ENCODE data around the gene LIFR. TPM values are rescaled to one million over a fixed set of nuclear protein-coding genes. Genes with fewer than 3 reads are reported as not detected.

The LIFR gene
- total RNA-seq, 4 donors from 2014 or later = 18.7 to 71.4 (median 31.3) TPM

GRCh38 chr5:38595132-38595745 lies 38.8 kb upstream of the LIFR start:
- H3K4me3 ChIP-seq = peak overlapping the region; percentile 15
- DNase-seq (ENCODE audit: low spot score in 2 of 2) = no peak
- 71% methylated on average over 5 of the region's 5 CpGs for WGBS
- no peaks in the 10 kb centered on the region for H3K27me3 ChIP-seq
- H3K4me1 ChIP-seq = peaks cover 3% of the 10 kb centered on the region
- no peaks in the 10 kb centered on the region for H3K36me3 ChIP-seq
- no peak for TF ChIP-seq POLR2A (IDR thresholded peaks at IDR 0.05)
- TF ChIP-seq EP300 (IDR thresholded peaks at IDR 0.05) = no peak
- TF ChIP-seq POLR2AphosphoS5 (IDR thresholded peaks at IDR 0.05) = no peak
- no peak for TF ChIP-seq CTCF (IDR thresholded peaks at IDR 0.05)
- H3K9me3 ChIP-seq = no peaks in the 10 kb centered on the region
- no peak overlapping the region for H3K27ac ChIP-seq

GRCh38 chr5:38593959-38594358 lies 37.5 kb upstream of the LIFR start:
- no peak for DNase-seq (ENCODE audit: low spot score in 2 of 2)
- Histone ChIP-seq H3K27ac (no peak overlapping the region), H3K4me1 (peaks cover 3% of the 10 kb centered on the region), H3K9me3 (no peaks in the 10 kb centered on the region), H3K4me3 (peak overlapping the region; percentile 15), H3K27me3 (no peaks in the 10 kb centered on the region), H3K36me3 (no peaks in the 10 kb centered on the region)
- TF ChIP-seq CTCF (IDR thresholded peaks at IDR 0.05) (no peak), POLR2A (IDR thresholded peaks at IDR 0.05) (no peak), EP300 (IDR thresholded peaks at IDR 0.05) (no peak), POLR2AphosphoS5 (IDR thresholded peaks at IDR 0.05) (no peak)
- 70% methylated on average over 7 of the region's 7 CpGs for WGBS

GRCh38 chr5:38591523-38591849 lies 35.0 kb upstream of the LIFR start:
- no peaks in the 10 kb centered on the region for H3K36me3 ChIP-seq
- no peaks in the 10 kb centered on the region for H3K9me3 ChIP-seq
- WGBS = 89% methylated on average over 2 of the region's 2 CpGs
- no peaks in the 10 kb centered on the region for H3K27me3 ChIP-seq
- TF ChIP-seq CTCF (IDR thresholded peaks at IDR 0.05) = no peak
- TF ChIP-seq POLR2AphosphoS5 (IDR thresholded peaks at IDR 0.05) = no peak
- no peak for TF ChIP-seq POLR2A (IDR thresholded peaks at IDR 0.05)
- H3K27ac ChIP-seq = no peak overlapping the region
- H3K4me3 ChIP-seq = no peak overlapping the region
- H3K4me1 ChIP-seq = peaks cover 3% of the 10 kb centered on the region
- no peak for DNase-seq (ENCODE audit: low spot score in 2 of 2)

GRCh38 chr5:38590838-38591522 lies 34.5 kb upstream of the LIFR start:
- Histone ChIP-seq H3K9me3 (no peaks in the 10 kb centered on the region), H3K27ac (no peak overlapping the region), H3K27me3 (no peaks in the 10 kb centered on the region), H3K4me3 (no peak overlapping the region), H3K36me3 (no peaks in the 10 kb centered on the region), H3K4me1 (peaks cover 3% of the 10 kb centered on the region)
- DNase-seq (ENCODE audit: low spot score in 2 of 2) = no peak
- TF ChIP-seq POLR2AphosphoS5 (IDR thresholded peaks at IDR 0.05) = no peak
- no peak for TF ChIP-seq CTCF (IDR thresholded peaks at IDR 0.05)
- no peak for TF ChIP-seq EP300 (IDR thresholded peaks at IDR 0.05)
- no peak for TF ChIP-seq POLR2A (IDR thresholded peaks at IDR 0.05)
- 60% methylated on average over 2 of the region's 2 CpGs for WGBS

- Histone ChIP-seq H3K9me3 (no peaks in the 10 kb centered on the region), H3K27me3 (no peaks in the 10 kb centered on the region), H3K4me1 (peaks cover 3% of the 10 kb centered on the region), H3K36me3 (no peaks in the 10 kb centered on the region), H3K27ac (no peak overlapping the region), H3K4me3 (no peak overlapping the region)
- no peak for DNase-seq (ENCODE audit: low spot score in 2 of 2)
- no peak for TF ChIP-seq POLR2A (IDR thresholded peaks at IDR 0.05)
- no peak for TF ChIP-seq EP300 (IDR thresholded peaks at IDR 0.05)
- no peak for TF ChIP-seq POLR2AphosphoS5 (IDR thresholded peaks at IDR 0.05)
- no peak for TF ChIP-seq CTCF (IDR thresholded peaks at IDR 0.05)
- WGBS = 54% methylated on average over 4 of the region's 4 CpGs
Measured at GRCh38 chr5:38589629-38590028, 33.2 kb upstream of the LIFR start.

Data from suprapubic skin (tissue), 4 donors.